ENCODE measurements around the gene ADGRG6. TPM values are rescaled to one million over a fixed set of nuclear protein-coding genes. Genes with fewer than 3 reads are reported as not detected.

ADGRG6 gene
- total RNA-seq, 1 experiment from 2014 or later: 2.5 TPM

- H3K56ac ChIP-seq (ENCODE audit: insufficient read length, low read depth, low read length): no peak overlapping the region
- Mint-ChIP-seq H3K4me1 (peaks cover 7 to 11% of the 10 kb centered on the region in 2 experiments), H3K9me3 (no peaks in the 10 kb centered on the region), H3K4me3 (no peak overlapping the region), H3K27me3 (ENCODE audit: low read depth) (peaks cover 4% of the 10 kb centered on the region), H3K36me3 (ENCODE audit: insufficient read depth in 1 of 3, low read depth in 3 of 3) (no peaks in the 10 kb centered on the region), H3K27ac (no peak overlapping the region)
- no peak overlapping the region for H4K5ac ChIP-seq (ENCODE audit: insufficient read length, low read depth, low read length)
- H2BK12ac ChIP-seq (ENCODE audit: insufficient read length, low read depth, low read length): no peak overlapping the region
- H3K79me1 ChIP-seq (ENCODE audit: insufficient read depth, low read depth, low read length, poor library complexity, severe bottlenecking): no peaks in the 10 kb centered on the region
- H3K27me3 ChIP-seq (ENCODE audit: insufficient read depth, low read length): no peaks in the 10 kb centered on the region; the same call in 1 of the 2 replicates
- no peak for DNase-seq
- no CpG with 5 or more reads among the region's 2 CpGs for WGBS (ENCODE audit: extremely low coverage, insufficient read length, low lambda C conversion rate)
- H4K8ac ChIP-seq (replicated peaks; ENCODE audit: insufficient read length, low read depth, low read length): no peak overlapping the region
- H3K4me1 ChIP-seq (ENCODE audit: insufficient read depth, low read length): no peaks in the 10 kb centered on the region
- H3K27ac ChIP-seq (ENCODE audit: insufficient read length, low read depth, low read length): no peak overlapping the region
- no peak overlapping the region for H2AK5ac ChIP-seq (ENCODE audit: insufficient read length, low read length)
- H3T11ph ChIP-seq (ENCODE audit: low read length): no peak overlapping the region
- no peak for TF ChIP-seq CTCF (conservative IDR thresholded peaks at IDR 0.05)
- no peak overlapping the region for H2BK15ac ChIP-seq (ENCODE audit: low read depth, low read length)
- no peak overlapping the region for H2BK20ac ChIP-seq (ENCODE audit: low read depth, low read length, poor library complexity, severe bottlenecking)
- H3K23ac ChIP-seq (ENCODE audit: insufficient read length, low read depth, low read length): no peak overlapping the region
- H3K4me2 ChIP-seq (ENCODE audit: insufficient read depth, insufficient read length, low read length): no peak overlapping the region
- no peak overlapping the region for H2AFZ ChIP-seq (ENCODE audit: low read length)
- no peak overlapping the region for H3K14ac ChIP-seq (ENCODE audit: insufficient read depth, low read length)
- H3K18ac ChIP-seq (ENCODE audit: insufficient read length, low read depth, low read length): no peak overlapping the region
- no peaks in the 10 kb centered on the region for H3K79me2 ChIP-seq (ENCODE audit: insufficient read depth, low read length)
- H3K9ac ChIP-seq (ENCODE audit: extremely low read depth, insufficient read length, low read length): no peak overlapping the region
- H2BK120ac ChIP-seq (ENCODE audit: low read depth, low read length, poor library complexity, severe bottlenecking): no peak overlapping the region
- H4K20me1 ChIP-seq (ENCODE audit: control insufficient read depth, insufficient read depth, insufficient read length): no peaks in the 10 kb centered on the region
- H3K4ac ChIP-seq (ENCODE audit: low read depth, low read length): no peak overlapping the region
- no peaks in the 10 kb centered on the region for H3K9me3 ChIP-seq (ENCODE audit: control insufficient read depth, low read depth, low read length)
- H4K91ac ChIP-seq (ENCODE audit: insufficient read length, low read depth, low read length): no peak overlapping the region
- H3K23me2 ChIP-seq (ENCODE audit: insufficient read length, low read depth, low read length, poor library complexity, severe bottlenecking): no peaks in the 10 kb centered on the region
- H2BK5ac ChIP-seq (ENCODE audit: insufficient read length, low read length): no peak overlapping the region
These were observed 6.3 kb downstream of the ADGRG6 start for GRCh38 chr6:142307963-142308748.
